NCI-H2107 (cell line): ENCODE measurements around the gene HK1.
A peak's percentile ranks its signal among the peaks of the same experiment; 100 is the strongest.
"Not testable (repeated sequence)": the region's sequence is repeated elsewhere in the genome, so short reads cannot be mapped to it uniquely, and the experiment has no call there.

Source experiments
- DNase-seq: peaks from one replicate; lab custom pipeline; 2025; lab: John Stamatoyannopoulos, UW

The HK1 gene

DNA sequence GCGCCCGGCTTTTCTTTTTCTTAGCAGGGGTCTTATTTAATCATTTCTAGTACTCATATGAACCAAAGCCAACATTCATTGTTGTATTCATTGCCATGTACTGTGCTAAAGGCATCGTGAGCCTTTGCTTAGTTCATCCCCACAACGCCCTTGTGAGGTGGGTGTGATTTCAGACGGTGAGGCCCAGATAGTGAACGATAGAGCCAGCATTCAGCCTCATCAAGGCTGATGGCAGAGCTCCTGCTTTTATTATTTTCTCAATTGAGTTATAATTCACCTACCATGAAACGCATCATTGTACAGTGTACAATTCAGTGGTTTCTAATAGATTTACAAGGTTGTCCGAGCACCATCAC lies 50.1 kb downstream of the HK1 start:
- DNase-seq, result no peak

DNA sequence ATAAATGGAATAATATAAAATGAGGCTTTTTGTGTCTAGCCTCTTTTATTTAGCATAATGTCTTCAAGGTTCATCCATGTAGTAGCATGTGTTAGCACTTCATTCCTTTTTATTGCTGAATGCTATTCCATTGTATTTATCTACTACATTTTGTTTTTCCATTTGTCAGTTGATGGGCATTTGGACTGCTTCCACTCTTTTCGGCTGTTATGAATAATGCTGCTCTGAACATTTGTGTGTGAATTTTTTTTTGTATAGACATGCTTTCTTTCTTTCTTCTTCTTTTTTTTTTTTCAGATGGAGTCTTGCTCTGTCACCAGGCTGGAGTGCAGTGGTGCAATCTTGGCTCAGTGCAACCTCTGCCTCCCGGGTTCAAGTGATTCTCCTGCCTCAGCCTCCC lies 50.6 kb downstream of the HK1 start:
- not testable (repeated sequence) for DNase-seq

DNA sequence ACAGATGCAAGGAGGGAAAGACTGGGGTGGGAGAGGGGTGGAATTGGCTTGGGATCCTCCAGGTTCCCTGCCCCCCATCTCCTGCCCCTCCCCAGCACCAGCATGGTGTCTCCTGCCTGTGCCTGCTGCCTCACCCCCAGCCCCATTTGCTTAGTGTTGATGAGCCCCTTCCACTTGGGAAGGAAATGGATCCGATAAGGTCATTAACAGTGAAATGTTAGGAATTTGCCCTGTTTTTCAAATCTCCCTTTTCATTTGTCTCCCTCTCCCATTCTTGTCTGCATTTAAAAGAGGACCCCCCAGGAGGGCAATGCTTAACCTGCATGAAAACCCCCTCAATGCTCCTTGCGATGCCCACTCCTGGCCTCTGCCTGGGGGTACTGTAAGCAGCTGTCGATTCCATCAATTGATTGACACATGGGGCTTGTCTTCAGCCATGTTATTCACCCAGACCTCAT lies 51.5 kb downstream of the HK1 start:
- no peak for DNase-seq

DNA sequence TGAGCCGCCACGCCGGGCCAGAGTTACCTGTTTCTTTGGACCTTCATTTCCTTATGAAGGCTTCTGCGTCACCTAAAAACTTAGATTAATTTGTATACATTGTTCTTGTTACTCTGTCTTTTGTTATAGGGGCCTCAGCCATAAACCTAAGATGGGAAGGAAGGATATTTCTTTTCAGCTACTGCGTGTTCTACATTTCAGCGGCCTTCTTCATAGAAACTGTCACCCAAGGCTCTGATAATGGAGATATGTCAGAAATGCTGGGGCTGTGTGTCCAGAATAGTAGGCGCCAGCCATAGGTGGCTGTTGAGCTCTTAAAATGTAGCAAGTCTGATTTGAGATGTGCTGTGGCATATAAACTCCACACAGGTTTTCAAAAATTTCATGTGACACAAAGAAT lies 52.9 kb downstream of the HK1 start:
- DNase-seq, result no peak

DNA sequence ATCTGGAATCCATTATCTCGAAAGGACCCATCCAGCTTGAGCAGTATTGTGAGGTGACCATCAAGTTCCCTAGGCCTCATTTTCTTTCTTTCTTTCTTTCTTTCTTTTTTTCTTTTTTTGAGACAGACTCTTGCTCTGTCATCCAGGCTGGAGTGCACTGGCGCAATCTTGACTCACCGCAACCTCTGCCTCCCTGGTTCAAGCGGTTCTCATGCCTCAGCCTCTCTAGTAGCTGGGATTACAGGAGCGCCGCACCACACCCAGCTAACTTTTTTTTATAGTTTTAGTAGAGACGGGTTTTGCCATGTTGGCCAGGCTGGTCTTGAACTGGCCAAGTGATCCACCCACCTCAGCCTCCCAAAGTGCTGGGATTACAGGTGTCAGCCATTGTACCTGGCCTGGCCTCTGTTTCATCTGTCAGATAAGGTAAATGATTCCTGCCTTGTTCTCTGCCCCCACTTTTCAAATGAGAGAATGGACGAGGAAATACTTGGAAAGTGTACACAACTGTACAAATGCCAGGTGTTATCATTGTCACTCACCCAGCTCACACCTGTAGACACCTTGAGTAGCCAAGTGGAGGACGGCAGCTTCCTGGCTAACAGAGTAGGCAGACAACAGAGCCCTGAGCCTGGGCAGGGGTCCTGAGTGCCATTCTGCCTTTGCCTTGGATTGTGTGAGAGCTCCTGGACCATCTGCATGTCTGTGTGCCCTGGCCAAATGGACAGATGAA lies 54.1 kb downstream of the HK1 start:
- DNase-seq, result no peak

DNA sequence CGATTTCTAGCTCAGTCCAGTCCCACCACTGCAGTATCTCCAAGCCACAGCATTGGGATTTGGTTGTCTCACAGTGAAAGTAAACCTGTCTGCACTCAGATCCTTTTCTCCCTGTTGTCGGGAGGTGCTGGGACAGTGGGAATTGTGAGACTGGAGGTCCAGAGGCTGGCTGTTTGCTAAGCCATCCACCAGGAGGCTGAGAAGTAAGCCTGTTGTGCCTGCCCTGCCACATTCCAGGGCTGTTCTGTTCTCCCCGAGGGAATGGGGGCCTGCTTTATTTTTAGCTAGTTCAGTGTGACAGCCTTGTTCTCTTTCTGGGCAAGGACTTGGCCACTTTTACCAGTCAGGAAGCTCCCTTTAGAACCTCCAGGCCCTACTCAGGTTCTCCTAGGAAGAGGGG lies 54.9 kb downstream of the HK1 start:
- DNase-seq, result no peak

DNA sequence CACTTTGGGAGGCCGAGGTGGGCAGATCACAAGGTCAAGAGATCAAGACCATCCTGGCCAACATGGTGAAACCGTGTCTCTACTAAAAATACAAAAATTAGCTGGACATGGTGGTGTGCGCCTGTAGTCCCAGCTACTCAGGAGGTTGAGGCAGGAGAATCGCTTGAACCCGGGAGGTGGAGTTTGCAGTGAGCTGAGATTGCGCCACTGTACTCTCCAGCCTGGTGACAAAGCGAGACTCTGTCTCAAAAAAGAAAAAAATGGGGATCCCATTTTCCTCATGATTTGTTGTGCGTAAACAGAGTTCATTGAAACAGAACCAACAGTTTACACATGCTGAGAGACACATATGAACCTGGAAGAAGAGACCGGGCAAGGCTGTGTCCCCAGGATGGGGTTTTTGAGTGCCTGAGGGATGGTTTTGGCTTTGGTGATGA lies 55.6 kb downstream of the HK1 start:
- DNase-seq, result not testable (repeated sequence)

DNA sequence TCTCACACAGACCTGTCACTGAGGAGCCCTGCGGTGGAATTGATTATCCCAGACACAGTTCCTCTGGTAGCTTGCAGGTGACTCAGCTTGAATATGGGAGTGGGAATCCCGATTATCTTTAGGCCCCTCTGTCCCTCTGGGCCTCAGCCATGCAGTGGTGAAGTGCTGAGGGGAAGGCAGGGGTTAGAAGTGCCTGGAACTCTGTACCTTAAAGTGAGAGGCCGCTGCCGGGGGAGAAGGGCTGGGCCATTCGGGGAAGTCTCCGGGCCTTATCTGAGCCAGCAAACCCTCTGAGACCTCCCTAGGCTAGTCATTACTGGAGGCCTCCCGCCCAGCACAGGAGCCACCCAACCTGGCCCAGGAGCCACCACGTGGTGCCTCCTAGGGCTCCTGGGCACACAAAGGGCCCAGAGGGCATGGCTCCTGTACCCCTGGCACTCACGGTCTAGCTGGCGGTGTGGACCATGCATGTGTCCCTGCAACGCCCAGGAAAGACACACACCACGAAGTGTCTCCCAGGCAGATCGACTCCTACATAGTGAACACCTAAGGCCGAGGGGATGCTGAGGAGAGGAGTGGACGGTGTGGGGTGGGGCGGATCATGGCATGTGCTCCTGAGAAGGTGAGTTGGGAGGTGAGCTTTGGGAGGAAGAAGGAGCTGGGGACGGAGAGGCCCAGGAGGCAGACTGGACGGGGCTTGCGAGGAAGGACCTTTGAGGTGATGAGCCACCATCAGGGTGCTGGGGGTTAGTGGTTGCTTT lies 56.2 kb downstream of the HK1 start:
- DNase-seq, result no peak

DNA sequence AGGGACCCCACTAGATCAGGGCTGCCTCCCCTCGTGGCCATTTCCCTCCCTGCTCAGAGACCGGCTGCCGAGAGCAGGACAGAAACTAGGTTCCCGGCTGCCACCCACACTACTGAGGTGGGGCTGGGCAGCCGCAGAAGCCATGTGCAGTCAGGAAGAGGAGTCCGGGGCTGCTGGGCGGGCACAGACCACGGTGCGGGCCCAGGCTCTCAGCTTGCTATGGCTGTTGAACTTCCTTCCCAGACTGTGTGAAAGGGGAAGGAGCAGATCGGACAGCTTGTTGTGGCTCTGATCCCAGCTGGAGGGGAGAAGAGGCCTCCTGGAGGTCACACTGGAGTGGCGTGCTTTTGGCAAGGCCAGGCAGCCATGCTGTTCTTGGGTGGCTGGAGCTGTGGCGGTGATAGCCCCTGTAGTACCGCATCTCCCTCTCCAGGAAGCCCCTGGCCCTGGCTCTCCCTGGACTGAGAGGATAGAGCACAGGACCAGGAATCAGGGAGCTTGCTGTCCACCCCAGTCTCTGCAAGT lies 56.8 kb downstream of the HK1 start:
- DNase-seq, result no peak

DNA sequence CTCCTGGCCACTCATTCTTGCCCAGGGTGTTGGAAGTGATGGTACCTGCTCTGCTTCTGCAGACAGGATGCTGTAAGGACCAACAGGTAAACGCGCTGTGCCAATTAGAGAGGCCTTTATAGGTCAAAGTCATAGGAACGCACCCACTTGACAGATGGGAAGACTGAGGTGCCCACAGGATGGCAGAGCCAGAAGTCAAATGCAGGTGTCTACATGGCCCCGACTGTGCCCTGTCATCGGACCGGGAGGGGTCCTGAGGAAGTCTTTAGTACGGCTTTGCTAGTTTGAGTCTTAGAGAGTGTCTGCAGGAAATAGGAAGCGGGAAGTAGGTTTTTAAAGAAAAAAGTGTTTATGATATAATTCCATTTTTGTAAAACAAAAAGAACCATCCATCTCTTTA lies 57.3 kb downstream of the HK1 start:
- DNase-seq, result no peak

DNA sequence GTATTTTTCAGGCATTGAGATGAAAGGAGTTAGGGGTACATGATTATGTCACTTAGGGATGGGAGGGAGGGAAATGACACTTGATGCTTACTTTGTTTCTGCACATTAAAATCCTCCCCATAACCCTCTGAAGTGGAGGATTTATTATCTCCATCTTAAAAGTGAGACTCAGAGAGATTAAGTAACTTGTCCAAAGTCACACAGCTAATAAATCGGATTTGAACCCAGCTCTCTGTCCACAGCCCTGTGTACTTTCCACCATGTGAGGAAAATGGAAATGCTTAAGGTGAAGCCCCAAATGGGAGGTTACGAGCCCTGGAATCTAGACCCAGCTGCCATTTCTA lies 58.6 kb downstream of the HK1 start:
- DNase-seq, result no peak

DNA sequence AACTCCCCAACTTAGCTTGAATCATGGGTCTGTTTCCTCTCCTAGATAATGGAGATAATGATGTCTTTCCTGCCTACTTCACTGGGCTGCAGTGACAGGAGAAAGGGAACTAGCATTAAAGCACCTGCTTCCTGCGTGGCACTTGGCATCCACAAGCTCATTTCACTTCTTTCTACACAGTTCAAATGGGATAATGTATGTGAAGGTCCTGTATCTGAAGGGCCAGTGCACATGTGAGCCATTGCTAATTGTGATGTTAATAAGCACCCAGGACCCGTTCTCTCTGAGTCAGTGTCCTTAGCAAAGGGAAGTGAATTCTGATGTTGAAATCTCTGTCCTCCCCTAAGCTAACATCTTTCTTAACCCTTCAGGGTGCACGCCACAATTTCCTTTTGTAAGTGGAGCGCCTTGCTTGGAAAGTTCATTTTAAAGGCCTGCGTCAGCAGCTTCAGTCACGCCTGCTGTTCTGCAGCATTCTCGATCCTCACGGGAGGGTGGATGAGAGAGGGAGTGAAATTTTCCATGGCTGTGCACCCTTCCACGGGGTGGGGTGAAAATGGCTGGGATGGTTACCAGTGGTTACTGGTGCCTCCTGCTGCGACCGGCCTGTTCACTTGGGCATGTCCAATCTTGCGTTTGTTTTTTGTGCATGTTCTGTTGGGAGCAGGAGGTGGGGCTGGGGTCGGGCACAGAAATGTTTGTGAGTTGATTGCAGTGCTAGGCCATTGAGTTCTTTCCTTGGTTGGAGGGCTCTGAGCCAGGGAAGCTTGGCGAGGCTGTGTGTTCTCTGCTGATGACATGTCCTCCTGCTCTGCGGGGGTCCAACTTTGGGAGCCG lies 59.2 kb downstream of the HK1 start:
- DNase-seq, result no peak

DNA sequence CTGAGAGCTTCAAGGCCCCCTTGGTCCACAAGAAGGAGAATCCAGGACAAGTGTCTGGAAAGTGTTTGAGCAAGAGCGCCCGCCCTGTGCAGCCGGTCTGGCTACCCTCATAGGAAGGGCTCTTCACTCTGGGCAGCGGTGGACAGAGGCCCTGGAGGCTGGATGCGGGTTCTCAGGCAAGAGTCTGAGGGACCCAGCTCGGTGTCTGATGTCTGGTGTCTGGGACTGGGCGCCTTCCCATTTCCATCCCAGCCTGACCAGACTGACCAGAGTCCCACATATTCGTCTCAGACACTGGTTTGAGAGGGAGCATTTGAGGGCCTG lies 59.8 kb downstream of the HK1 start:
- no peak for DNase-seq

DNA sequence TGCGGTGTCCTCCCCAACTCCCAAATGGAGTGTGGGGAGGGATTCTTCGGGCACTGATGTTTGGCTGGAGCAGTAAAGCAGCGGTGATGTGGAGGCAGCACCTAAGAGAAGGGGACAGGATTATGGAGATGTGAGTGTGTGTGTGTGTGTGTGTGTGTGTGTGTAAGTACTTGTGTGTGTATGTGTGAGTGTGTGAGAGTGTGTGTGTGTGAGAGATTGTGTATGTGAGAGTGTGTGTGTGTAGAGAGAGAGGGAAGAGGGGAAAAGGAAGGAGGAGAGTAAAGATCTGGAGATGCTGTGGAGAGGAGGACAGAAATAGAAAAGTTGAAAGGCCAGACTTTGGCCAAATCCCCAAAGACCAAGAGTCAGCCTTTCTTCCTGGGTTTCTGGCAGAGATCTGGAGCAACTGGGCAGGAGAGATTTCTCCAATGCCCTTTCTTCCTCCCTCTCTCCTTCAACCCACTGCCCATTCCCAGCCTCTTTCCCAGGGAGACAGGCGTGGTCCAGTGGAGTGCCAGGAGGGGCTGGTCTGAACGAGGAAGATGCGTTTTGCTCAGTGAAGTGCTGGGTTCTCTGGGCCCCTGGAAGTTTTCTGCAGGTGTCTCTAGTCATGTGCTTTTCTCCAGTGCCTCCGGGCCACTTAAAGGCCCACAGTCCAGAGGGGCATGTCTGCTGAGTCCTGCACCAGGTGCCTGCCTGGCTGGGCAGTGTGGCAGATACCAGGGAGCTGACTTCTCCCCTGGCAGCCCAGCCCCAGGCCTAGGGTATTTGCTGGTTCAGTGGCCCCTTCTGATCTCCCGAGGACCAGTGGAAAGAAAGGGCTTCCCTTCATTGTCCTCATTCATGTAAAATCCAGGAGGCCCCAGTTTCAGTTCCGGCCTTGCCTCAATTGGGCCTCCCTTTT lies 60.5 kb downstream of the HK1 start:
- DNase-seq, result no peak

DNA sequence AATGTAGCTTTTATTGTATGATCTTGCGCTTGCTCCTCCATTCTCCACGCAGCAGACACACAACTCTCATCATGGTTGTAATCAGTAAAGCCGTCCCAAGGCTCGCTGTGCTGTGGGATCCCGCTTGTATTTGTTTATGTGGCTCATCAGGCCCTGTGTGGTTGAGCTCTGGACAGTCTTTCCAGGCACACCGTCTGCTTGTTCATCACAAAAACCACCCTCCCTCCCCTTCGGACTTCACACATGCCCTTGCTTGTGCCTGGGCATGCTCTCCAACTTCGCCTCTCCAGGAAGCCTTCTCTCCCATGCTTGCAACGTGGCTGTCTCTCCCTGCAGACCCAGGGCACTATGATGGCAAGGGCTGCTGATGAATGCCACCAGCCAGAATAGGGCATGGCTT lies 62.4 kb downstream of the HK1 start:
- DNase-seq, result no peak

DNA sequence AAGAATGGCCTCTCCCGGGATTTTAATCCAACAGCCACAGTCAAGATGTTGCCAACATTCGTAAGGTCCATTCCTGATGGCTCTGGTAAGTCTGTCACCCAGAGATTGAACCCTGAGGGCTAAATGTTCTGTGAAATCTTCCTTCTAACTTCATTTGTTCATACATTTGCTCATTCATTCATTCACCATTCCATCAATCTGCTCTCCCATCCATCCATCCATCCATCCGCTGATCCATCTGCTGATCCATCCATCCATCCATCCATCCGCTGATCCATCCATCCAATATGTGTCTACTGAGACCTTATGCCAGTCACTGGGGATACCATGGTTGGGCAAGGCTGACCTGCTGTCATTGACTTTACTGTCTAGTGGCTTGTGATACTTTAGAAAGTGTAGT lies 65.6 kb downstream of the HK1 start:
- DNase-seq, result no peak

DNA sequence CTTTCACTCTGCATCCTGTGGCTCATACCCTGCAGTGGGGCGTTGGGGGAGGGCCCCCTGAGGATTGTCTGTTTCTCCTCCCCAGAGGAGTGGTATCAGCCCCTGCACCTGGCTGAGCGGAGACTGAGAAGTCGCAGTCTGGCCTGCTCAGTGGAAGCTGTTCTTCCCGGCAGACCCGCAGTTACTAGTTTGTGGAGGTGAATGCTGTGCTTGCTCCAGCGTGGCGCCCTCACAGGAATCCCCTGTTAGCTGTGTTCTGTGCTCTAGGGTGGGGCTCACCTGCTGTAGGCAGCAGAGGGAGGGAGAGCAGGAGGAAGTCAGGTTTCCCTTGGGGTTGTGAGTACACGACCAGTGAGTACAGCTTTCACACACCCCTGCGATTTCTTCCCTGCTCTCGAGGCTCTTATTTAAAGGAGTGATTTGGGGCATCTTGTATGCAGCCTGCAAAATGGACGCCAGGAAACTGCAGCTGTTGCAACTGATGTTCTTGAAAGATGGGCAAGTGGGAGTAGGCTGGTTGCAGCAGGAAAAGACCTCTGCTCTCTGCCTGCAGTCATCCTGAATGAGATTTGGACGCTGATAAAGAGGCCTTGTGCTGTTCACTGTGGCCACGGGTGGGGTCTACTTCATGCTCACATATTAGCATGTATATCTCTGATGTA lies 66.4 kb downstream of the HK1 start:
- no peak for DNase-seq

DNA sequence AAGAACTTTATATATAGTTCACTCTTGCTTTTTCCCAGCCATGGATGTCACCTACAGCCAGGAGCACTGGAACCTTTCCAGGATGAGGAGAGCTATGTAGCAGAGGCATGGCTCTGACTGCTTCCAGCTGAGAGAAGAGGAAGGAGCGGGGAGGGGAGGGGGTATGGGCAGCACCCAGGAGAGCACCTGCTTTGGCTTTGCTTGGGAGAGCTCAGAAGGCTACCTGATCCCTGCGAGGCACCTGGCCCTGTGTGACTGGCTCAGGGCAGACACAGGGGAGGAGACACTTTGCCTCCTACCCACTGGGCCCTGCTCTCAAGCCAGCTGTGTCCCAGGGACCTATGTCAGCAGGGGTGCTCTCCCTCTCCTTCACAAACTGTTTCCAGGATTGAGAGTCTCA lies 67.1 kb downstream of the HK1 start:
- DNase-seq, result peak; percentile 64

DNA sequence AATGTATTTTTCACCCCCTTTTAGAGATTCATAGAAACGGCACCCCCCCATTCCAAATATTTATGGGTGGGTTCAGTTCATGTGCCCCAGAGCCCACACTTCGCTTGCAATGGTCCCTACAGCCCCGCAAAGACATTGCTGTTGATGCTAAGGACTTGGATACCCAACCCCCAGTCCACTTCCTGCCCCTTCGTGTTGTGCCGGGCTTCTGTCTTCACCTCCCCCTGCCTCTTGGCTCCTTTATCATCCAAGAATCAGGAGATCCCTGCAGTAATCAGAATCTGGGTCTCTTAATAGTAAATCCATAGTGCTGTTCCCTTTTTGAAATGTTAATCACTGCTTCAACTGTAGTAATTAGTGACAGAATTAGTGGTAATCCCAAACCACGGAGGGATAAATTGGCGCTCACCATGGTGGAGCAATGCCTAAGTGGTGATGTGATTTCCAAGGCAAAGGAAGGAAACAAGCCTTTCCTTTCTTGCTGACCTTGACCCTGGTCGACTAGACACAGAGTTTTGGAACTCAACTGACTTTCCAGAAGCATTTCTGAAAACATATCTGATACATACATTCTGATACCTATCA lies 67.7 kb downstream of the HK1 start:
- DNase-seq, result no peak

DNA sequence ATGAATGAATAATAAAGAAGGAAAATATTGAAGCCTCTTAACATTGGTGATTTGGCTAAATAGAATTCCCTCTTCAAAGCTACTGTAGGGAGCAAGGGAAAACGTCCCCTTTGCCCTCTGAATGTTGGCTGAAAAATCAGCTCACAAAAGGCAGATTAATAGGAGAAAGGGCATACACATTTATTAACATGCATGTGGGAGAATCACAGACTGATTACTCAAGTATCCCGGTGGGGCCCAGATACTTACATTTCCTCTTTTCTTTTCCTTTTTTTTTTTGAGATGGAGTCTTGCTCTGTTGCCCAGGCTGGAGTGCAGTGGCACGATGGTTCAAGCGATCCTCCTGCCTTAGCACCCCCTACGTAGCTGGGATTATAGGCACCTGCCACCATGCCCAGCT lies 68.5 kb downstream of the HK1 start:
- DNase-seq, result no peak
